Measurements from ENCODE around the gene RIOX2.

Gene RIOX2

DNA sequence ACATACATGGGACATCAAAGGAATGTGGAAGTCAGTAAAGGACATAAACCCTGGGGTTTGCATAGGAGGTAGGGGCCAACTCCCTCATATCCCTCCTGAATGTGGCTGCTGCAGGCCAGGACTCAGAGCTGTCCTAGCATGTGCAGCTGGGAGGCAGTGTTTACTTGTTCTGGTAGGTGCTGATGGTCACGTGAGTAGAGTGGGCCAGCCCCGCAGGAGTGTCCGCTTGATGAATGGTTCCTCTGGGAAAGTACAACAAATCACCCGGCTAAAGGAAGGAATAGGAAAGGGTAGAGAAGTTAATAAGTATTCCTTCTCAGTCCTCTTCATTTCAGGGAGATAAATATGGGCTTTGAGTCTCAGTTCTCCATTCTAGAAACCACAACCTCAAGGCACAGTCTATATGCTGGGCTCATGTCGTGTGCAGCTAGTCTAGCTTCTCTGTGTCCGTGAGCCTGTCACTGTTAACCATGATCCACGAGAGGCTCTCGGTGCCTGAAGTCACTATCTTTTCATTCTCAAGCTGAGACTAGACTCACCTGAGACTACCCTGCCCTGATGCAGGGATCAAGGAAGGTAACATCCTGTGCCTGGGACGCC lies 17.9 kb downstream of the RIOX2 start:
- DNase-seq (ENCODE audit: low read depth), result no peak

DNA sequence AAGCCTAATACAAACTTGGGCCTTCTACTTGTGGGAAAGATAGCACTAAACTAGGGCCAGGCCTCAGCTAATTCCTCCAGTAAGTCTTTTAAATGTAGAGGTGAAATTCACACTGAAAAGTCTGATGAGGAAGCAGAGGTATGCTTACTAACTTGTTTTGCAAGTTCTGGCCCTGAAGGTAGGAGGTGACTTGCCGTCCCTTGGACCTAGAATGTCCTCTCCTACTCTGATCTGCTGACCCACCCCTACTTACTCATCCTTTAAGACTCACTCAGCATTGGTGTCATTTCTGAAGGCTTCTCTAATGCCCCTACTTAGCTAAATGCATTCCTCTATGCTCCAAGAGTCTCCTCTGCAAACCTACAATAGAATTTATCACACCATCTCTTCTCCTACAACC lies 19.4 kb downstream of the RIOX2 start:
- DNase-seq (ENCODE audit: low read depth), result no peak

DNA sequence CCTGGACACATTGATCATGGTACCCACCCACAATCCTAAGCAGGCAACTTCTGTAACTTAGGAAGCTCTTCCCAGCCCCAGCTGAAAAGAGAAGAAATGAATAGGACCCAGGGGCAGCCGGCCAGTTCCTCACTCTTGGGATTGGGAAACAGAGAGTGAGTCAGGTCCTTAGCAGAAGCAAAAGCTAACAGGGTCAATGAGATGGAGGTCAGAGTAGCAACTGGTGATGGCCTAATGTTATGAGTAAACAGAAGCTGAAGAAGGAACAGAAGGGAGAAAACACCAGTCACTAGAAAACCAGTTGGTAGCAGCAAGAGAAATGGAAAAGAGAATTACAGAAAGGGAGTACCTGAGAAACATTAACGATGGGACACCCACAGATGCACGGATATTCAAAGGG lies 20.0 kb downstream of the RIOX2 start:
- DNase-seq (ENCODE audit: low read depth), result no peak

DNA sequence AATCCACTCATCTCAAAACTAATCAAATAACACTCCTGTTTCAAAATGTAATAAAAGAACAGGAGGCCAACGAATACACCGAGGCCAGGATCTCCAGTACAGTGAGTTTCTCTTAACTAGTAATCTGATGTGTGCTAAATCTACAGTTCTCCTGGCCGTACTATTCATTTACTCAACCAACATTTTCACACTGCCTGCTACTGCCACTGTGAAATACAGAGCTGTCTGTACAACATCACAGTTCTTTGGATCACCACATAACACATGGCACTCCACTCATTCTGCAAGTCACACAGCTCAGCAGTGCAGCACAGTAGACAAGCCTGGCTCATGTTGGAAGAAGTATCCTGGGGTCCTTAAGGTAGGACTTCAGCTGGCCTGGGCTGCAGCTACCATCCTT lies 21.9 kb downstream of the RIOX2 start:
- no peak for DNase-seq (ENCODE audit: low read depth)

DNA sequence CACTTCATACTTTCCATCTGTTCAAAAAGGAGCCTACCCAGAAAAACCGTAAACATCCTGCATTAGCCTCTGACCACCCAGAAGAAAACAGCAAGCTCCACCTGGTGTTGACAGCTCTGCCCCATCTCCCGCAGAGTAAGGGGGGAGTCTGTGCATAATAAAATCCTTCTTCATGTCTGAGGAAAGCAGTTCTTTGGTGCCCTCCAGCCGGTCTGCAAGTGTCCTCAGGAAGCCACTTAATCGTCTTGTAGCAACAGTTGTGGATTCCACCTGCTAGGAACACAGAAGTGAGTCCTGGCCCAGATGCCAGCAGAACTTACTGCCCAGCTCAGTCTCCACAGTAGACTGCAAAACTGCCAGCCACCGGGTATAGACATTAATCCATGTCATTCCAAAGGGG lies 22.5 kb downstream of the RIOX2 start:
- DNase-seq (ENCODE audit: low read depth), result no peak

DNA sequence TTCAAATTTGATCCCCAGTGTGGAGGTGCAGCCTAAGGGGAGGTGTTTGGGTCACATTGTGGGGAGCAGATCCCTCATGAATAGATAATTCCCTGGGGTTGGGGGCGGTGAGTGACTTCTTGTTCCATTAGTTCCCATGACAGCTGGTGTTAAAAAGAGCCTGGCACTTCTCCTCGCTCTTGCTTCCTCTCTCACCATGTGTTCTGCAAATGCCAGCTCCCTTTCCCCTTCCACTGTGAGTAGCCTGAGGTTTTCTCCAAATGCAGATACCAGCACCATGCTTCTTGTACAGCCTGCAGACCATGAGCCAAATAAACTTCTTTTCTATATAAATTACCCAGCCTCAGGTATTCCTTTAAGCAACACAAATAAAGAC lies 23.1 kb downstream of the RIOX2 start:
- no peak for DNase-seq (ENCODE audit: low read depth)

DNA sequence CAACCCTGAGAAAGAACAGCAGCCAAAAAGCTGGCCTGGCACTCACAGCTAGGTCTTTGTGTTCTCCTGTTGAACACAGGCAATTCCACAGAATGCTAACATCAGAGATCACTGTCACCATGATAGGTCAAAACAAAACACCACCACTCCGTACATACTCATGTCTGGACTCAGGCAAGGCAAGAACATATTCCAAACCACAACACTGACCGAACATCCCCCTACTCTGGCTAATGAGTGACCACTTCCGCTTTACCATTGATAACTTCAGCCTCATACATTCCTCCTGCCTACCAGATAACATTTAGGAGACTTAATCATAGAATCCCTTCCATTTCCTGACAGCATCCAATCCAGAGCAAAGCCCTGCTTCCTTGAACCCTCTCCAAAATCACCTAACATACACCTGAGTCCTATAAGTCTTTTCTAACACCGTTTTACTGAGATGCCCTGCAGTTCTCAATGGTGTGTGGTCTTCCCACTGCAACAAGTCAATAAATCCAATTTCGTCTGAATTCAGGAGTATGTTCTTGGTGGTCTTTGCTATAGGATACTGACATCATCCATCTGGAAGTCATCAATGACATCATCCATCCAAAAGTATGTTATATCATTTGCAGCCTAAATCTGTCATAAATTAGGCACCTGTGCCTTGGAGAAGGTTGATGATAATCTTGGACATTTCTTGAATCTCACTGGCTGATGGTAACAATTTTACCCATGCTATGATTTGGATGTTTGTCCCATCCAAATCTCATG lies 23.7 kb downstream of the RIOX2 start:
- DNase-seq (ENCODE audit: low read depth), result no peak

DNA sequence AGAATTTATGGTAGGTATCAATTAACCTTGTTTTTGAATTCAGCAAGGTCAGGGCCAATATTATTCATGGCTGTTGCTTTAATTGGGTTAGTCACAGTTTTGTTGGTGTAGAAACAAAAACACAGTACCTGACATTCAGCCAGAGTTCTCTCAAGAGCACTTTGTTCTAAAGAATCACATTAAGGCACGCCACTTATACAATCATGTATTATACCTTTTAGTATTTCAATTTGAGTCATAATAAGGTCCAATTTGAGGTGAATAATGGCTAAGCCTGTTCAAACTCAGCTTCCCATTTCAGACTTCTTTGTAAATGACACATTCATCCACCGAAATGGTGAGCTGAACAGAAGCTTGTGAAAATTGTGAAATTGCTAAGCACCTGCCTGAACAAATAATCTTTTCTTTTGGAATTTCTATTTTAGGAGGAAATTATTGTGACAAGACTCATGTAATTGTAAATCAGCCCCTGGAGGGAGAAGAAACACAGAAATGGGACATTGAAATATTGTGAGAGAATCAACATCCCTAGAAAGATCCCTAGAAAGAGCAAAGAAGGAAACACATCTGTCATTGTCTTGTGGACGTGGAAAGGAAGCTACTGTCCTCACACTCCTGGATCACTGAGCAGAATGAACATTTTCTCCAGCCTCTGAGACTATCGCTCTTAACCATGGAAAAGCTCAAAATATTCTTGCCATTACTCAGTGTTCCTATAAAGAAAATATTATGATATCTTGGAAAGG lies 29.3 kb downstream of the RIOX2 start:
- DNase-seq (ENCODE audit: low read depth), result no peak

DNA sequence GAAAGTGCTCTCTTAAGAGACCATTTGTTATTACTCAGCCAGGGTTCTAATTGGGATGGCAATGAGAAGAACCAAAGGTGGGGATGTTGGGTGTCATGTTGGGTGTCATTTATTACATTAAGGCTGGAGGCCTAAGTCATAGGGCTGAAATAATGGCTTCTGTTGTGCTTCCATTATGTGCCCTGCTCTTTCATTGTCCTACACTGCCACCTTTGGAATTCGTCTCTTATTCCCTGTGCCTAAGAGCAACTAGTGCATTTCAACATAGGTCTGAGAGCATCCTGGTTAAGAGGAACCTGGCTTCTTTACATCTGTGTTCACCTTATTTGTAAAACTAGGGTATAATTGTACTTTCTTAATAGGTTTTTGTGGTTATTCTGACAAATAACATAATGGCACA lies 32.2 kb downstream of the RIOX2 start:
- no peak for DNase-seq (ENCODE audit: low read depth)

DNA sequence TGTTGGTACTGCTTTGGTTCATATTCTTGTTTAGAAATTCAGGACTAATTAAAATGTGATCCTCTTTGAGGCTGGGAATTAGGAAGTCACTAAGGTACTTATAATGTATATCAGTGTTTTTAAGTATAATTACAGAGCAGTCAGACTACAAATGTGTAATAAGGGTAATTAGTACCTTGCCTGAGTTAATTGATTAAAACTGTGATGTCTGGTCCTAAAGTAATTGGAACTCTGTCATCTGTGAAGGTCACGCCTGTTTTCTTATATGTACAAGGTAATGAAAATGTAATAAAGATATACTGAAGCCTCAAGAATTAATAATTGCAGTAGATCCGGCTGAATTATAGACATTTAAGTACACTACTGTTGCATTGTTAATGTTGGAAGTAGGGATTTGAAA lies 32.8 kb downstream of the RIOX2 start:
- DNase-seq (ENCODE audit: low read depth), result no peak

DNA sequence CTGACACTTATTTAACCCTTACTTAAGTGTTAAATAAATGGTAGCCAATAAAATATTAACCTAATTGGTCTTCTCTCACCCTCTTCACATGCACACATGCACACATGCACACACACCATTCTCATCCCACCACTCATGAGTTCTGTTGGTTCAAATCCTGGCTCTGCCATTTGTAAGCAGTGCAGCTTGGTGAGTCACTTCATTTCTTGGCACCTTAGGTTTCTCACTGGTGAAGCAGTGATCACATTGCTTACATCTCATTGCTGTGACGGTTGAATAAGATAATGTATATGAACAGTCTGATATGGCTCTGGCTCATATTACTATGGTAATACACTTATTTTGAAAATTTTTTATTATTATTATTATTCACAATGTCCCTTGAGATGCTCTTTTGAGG lies 33.8 kb downstream of the RIOX2 start:
- DNase-seq (ENCODE audit: low read depth), result no peak

DNA sequence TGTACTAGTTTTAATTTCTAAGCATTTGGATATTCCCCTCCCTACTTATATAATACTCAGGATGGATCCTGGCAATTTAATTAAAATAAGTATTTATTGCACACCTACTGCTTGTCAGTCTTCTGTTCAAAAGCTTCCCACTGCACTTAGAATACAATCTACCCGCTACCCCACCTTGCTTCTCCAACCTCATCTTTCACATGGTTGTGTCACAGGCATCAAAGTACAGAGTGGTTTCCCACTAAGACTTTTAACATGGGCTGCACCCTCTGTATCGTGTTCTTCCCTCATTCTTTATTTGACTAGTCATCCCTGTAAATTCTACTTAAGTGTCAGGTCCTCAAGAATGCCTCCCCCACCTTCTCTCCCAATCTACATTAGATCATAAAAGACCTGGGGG lies 35.0 kb downstream of the RIOX2 start:
- DNase-seq (ENCODE audit: low read depth), result no peak

DNA sequence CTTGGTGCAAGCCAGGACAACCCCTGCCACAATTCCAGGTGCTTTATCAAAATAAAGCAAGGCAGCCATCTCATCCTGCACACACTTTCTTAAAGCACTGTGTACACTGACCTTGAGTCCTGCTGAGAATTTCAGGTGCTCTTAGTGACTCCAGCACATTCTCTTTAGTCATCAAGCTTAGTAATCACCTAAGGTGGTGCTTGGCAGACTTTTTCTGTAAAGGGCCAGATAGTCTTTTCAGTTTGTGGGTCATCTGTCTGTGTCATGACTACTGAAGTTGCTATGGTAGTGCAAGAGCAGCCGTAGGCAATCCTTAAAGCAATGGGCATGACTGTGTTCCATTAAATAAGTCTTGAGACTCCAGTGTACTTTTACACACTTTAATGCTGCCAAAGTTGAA lies 36.4 kb downstream of the RIOX2 start:
- no peak for DNase-seq (ENCODE audit: low read depth)

DNA sequence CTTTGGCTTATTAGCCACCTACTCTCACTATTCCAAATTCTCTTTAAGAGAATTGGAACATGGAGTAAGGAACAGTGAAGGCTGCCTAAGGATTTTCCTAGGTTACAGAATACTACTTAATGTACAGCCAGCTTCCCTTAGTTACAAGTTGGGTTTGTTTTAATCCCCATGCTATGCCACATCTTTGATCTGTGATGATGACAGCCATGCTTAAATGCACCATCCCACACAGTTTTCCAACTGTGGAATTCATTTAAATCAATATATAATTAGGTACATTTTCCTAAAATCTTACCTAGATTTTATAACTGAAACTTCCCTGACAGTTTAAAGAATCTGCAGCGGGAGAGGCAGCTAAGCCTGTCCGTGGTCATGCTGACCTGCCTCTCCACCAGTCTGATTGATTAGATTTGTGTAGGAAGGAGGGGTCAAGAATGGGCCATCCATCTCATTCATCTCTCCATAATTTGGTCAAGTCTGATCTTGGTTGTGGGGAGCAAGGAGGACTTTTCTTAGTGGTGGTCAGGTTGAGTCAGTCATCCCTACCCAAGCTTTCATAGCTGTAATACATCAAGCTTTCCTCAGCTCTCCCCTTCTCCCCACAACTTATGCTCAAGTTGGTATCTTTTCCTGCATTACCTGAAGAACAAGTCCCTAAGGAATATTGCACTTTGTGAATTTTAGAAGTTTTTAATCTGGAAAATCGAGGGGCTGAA lies 37.1 kb downstream of the RIOX2 start:
- DNase-seq (ENCODE audit: low read depth), result no peak

DNA sequence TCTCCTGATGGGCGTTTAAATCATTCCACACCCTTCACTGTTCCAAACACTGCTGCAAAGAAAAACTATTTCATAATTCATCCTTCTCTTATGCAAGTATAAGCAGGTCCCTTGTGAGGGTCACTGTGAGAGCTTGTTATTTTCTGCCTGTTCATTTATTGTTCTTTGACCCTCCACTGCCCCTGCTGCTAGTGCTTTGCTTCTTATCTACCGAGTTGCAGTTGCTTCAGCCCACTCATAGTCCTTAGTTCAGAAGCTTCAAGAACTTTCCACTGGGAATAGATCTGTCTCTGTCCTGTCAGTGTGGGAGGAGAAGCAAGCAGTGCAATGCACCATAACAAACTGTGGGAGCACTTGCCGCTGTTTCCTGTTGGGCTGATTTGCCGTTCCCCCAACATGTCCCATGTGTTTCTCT lies 39.8 kb downstream of the RIOX2 start:
- no peak for DNase-seq (ENCODE audit: low read depth)

DNA sequence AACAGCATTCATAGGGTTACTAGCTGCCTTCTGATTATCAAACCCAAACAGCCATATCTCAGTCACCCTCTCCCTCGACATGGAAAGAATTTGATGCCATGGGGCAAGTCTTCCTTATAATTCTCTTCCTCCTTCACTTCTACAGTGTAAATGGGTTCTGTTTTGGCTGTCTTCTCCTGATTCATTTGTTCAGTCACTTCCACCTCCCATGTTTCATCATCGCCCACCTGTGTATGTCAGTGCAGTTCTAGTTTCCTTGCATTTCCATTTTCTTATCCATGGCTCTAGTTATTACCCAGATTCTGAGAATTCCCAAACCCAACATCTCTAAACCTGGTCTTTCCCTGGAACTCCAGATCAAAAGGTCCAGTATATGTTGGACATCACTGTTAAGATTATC lies 41.0 kb downstream of the RIOX2 start:
- no peak for DNase-seq (ENCODE audit: low read depth)

DNA sequence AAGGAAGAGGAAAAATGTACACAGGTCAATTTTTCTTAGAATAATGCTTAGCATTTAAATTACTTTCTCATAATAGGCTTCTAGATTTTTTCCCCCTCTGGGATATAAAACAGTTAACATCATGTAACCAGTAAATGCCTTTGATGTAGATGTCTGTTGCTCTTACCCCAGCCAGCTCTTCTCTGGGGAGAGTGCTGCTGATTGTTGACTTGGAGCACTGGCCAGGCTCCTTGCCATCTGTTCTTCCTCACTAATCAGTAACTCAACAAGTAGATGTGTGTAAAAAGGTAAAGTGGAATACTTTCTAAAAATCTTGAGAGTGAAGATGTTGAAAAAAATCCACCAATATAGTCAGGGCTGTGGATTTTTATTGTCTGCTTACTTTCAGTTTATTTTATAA lies 42.2 kb downstream of the RIOX2 start:
- DNase-seq (ENCODE audit: low read depth), result no peak

DNA sequence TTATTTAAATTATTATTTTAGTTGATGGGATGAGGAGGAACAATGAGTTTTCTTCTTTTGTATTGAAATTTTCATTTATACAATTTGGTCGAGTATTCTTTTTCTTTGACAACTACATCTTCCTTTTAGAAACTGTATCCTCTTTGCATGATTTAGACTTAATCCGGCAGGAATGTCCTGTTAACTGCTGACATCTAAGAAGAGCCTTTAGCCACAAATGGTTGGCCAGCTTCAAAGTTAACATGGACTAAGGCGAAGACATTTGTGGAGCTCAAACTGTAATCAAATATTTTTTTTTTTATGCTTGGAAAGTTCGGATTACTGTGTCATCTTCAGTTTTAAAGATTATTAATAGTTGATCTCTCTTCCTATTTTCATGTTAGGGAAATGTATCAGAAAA lies 43.2 kb downstream of the RIOX2 start:
- no peak for DNase-seq (ENCODE audit: low read depth)

DNA sequence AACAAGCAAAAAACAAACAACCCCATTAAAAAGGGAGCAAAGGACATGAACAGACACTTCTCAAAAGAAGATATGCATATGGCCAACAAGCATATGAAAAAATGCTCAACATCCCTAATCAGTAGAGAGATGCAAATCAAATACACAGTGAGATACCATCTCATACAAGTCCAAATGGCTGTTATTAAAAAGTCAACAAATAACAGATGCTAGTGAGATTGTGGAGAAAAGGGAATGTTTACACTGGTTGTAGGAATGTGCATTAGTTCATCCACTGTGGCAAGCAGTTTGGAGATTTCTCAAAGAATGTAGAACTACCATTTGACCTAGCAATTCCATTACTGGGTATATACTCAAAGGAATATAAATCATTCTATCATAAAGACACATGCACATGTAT lies 44.5 kb downstream of the RIOX2 start:
- no peak for DNase-seq (ENCODE audit: low read depth)

DNA sequence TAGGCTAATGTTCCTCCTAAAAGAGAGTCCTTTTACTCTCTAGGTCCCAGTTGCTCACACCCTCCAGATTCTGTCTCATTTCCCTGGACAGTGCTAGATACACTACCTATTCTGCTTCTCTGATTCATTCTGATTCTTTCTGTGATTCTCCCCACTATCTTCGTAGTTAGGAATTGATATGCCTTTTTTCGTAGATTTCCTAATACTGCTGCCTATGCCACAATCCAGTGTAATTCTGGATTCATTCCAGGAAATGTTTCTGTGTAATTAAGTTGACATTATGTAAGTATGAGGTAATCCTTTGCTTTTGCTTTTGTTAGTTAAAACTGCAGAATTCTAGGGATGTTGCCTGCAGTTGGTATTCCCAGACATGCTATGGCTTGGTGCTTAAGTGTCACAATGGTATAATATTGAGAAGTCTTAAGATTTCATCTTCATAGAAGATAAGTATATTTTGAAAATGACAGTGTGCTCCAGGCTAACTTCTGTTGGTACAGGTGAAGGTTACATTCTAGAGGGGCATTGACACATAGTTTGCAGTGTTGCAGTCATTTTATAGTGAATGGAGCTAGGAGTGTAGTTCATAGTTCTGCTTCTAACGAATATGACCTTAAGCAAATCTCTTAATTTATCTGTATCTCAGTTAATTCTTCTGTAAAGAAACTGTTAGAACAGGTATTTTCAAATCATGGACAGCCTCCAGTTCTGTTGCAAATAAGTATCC lies 54.3 kb downstream of the RIOX2 start:
- no peak for DNase-seq (ENCODE audit: low read depth)

DNA sequence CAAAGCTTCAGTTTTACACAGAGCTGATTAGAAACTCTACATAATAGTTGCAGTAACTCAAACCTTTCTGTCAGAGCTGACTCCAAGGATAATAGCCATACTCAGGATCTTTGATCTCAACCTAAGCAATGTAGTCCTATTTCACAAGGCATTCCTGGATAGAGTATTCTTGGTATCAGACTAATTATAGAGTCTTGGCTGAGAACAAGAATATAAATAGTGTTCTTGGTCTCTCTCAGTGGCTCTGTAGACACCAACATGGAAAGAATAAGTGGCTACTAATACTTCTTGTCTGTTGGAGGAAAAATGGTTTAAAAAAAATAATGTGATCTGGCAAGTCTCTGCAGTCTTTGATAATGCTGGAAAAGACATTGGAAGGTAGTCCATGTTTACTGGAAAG lies 55.7 kb downstream of the RIOX2 start:
- no peak for DNase-seq (ENCODE audit: low read depth)

DNA sequence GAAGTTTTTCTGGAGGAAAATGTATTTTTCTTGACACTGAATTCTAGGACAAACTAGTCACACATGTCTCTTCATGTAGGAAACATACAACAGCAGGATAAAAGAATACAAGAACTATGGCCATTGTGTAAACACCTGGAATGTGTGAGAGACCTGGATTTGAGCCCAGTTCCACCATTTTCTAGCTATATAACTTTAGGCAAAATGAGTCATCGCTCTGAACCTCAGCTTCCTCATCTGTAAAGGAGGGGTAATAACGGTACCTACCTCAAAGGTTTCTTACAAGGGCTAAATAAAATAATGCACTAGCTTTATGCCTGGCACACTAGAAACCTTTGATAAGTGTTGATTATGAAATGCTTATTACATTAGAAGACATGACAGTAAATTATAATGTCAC lies 57.8 kb downstream of the RIOX2 start:
- DNase-seq (ENCODE audit: low read depth), result no peak

Data from non-pigmented ciliary epithelial cell (primary cell).